A673 (cell line): Measurements from ENCODE around the gene ANKEF1.

Experiments used
- CTCF ChIP-seq: fragments of 300-800, 200-600 bp; sonication (generic); conservative IDR thresholded peaks from 2 replicates; pipeline ENCODE4 v1.5.1; 2017; ENCODE audit warnings: low read depth, mild to moderate bottlenecking, antibody characterized with exemption, low read length, moderate library complexity, mixed read lengths
- EZH2 ChIP-seq: fragments of 200-600 bp; sonication (generic); IDR thresholded peaks from 2 replicates; pipeline ENCODE4 v1.6.1; 2017; ENCODE audit warnings: borderline replicate concordance, low read depth, mild to moderate bottlenecking, mixed read lengths, antibody characterized with exemption, low read length; ENCODE audit not compliant: poor library complexity, severe bottlenecking

GRCh38 chr20:10089871-10090587 lies 55.2 kb downstream of the ANKEF1 start:
- TF ChIP-seq CTCF = no peak
- no peak for TF ChIP-seq EZH2
